Measurements from ENCODE around the gene INHBB.

Gene INHBB

GRCh38 chr2:120357768-120358167 lies 11.8 kb downstream of the INHBB start:
- H3K36me3 ChIP-seq (ENCODE audit: control insufficient read depth, insufficient read depth, low read length): no peaks in the 10 kb centered on the region
- H3K4me1 ChIP-seq: no peaks in the 10 kb centered on the region
- no peaks in the 10 kb centered on the region for H3K27me3 ChIP-seq (ENCODE audit: control insufficient read depth, insufficient read depth, low read length)
- TF ChIP-seq CTCF (IDR thresholded peaks at IDR 0.05): no peak
- H3K4me2 ChIP-seq (ENCODE audit: low read length): no peak overlapping the region
- H3K9ac ChIP-seq: no peak overlapping the region
- no peak overlapping the region for H3K27ac ChIP-seq
- H2AFZ ChIP-seq: no peak overlapping the region
- no peak overlapping the region for H3K4me3 ChIP-seq (ENCODE audit: low read depth, low read length)
- H3K9me3 ChIP-seq (ENCODE audit: control insufficient read depth, low read length): no peaks in the 10 kb centered on the region
- H3K79me2 ChIP-seq: no peaks in the 10 kb centered on the region

DNA sequence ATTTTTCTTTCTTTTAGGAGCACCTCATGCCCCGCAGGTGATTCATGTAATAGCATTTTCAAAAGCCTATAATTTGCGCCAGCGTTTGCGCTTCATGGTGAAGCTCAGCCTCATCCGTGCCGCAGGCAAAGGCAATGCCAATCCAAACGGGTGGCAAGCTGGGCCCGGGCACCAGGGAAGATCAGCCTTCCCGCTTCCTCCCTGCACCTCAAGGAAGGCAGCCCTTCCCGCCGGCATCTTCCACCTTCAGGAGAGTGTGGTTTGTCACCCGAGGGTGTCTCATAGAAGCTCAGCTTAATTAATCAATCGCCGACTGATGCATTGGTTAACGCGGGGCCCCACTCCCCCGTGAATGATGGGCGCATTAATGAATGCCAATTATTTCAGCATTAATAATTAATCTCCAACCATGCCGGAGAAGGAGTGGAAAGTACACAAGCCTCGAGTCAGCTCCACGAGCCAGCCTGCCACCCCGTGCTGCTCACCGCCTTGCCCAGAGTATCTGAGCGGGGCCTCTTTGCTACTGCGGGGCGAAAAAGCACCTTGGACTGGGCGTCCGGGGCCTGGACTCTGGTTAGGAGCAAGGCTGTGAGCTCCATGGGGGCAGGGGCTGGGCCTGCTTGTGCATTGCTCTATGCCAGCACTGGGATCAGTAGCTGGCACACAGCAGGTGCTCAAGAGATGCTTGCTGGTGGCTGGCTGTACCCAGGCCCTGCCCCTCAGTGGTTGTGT lies 13.0 kb downstream of the INHBB start:
- Histone ChIP-seq H3K4me1 (no peaks in the 10 kb centered on the region), H2AFZ (no peak overlapping the region), H3K4me3 (ENCODE audit: low read depth, low read length) (no peak overlapping the region), H3K27me3 (ENCODE audit: control insufficient read depth, insufficient read depth, low read length) (no peaks in the 10 kb centered on the region), H3K9ac (no peak overlapping the region), H3K36me3 (ENCODE audit: control insufficient read depth, insufficient read depth, low read length) (no peaks in the 10 kb centered on the region), H3K27ac (no peak overlapping the region), H3K4me2 (ENCODE audit: low read length) (no peak overlapping the region), H3K9me3 (ENCODE audit: control insufficient read depth, low read length) (no peaks in the 10 kb centered on the region), H3K79me2 (no peaks in the 10 kb centered on the region)
- no peak for TF ChIP-seq CTCF (IDR thresholded peaks at IDR 0.05)

DNA sequence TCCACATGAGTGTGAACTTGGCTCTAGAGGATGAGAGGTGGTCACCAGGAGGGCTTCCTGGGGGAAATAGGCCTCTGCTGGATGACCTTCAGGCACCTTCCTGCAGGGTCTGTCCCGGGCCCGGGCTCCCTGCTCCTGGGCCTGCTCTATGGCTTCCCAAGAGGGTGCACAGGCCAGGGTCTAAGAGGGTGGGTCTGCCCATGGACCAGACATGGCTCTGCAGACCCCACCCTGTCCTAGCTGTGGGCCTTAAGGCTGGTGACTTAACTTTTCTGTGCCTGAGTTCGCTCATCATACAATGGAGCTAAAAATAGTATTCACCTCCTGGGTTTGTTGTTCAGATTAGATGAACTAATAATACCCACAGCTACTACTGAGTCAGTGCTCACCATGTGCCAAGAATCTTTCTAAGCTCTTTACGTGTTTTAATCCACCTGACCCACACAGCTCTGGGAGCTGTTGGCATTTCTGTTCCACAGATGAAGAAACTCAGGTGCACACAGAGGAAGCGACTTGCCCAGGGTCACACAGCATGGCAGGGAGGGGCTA lies 14.4 kb downstream of the INHBB start:
- Histone ChIP-seq H3K36me3 (ENCODE audit: control insufficient read depth, insufficient read depth, low read length) (no peaks in the 10 kb centered on the region), H3K9me3 (ENCODE audit: control insufficient read depth, low read length) (no peaks in the 10 kb centered on the region), H3K79me2 (no peaks in the 10 kb centered on the region), H3K4me2 (ENCODE audit: low read length) (no peak overlapping the region), H3K9ac (no peak overlapping the region), H3K4me1 (no peaks in the 10 kb centered on the region), H3K27ac (no peak overlapping the region), H2AFZ (no peak overlapping the region), H3K4me3 (ENCODE audit: low read depth, low read length) (no peak overlapping the region), H3K27me3 (ENCODE audit: control insufficient read depth, insufficient read depth, low read length) (no peaks in the 10 kb centered on the region)
- TF ChIP-seq CTCF (IDR thresholded peaks at IDR 0.05): no peak

DNA sequence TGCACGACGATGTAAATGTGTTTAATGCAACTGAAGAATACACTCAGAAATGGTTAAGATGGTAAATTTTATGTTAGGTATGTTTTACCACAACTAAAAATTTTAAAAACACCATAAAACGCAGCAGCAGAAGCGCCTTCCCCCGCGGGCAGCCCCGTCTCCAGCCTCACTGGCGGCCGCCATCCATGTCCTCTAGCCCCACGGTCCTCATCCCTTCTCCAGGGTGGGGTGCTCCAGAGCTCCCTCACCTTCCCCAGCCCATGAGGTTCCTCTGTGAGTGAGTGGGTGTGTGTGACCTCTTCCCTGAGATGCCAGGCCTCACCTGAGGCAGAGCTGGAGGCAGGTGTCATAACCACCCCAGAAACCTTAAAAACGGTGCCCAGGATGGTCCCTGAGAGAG lies 17.0 kb downstream of the INHBB start:
- no peaks in the 10 kb centered on the region for H3K9me3 ChIP-seq (ENCODE audit: control insufficient read depth, low read length)
- no peak overlapping the region for H3K4me3 ChIP-seq (ENCODE audit: low read depth, low read length)
- H3K4me1 ChIP-seq: no peaks in the 10 kb centered on the region
- H3K79me2 ChIP-seq: no peaks in the 10 kb centered on the region
- H3K27me3 ChIP-seq (ENCODE audit: control insufficient read depth, insufficient read depth, low read length): no peaks in the 10 kb centered on the region
- H2AFZ ChIP-seq: no peak overlapping the region
- H3K9ac ChIP-seq: no peak overlapping the region
- H3K36me3 ChIP-seq (ENCODE audit: control insufficient read depth, insufficient read depth, low read length): no peaks in the 10 kb centered on the region
- TF ChIP-seq CTCF (IDR thresholded peaks at IDR 0.05): no peak
- no peak overlapping the region for H3K4me2 ChIP-seq (ENCODE audit: low read length)
- no peak overlapping the region for H3K27ac ChIP-seq

All from parathyroid adenoma (tissue), 2 donors.